Pons (tissue), 1 donor: ENCODE measurements around the gene SLAIN2.
A peak's percentile ranks its signal among the peaks of the same experiment; 100 is the strongest.
"Not testable (repeated sequence)": the region's sequence is repeated elsewhere in the genome, so short reads cannot be mapped to it uniquely, and the experiment has no call there.

ENCODE experiments used
- DNase-seq: peaks from one replicate; pipeline ENCODE4 v3.0.0-alpha.2; 2016; ENCODE audit warnings: low spot score

The SLAIN2 gene

DNA sequence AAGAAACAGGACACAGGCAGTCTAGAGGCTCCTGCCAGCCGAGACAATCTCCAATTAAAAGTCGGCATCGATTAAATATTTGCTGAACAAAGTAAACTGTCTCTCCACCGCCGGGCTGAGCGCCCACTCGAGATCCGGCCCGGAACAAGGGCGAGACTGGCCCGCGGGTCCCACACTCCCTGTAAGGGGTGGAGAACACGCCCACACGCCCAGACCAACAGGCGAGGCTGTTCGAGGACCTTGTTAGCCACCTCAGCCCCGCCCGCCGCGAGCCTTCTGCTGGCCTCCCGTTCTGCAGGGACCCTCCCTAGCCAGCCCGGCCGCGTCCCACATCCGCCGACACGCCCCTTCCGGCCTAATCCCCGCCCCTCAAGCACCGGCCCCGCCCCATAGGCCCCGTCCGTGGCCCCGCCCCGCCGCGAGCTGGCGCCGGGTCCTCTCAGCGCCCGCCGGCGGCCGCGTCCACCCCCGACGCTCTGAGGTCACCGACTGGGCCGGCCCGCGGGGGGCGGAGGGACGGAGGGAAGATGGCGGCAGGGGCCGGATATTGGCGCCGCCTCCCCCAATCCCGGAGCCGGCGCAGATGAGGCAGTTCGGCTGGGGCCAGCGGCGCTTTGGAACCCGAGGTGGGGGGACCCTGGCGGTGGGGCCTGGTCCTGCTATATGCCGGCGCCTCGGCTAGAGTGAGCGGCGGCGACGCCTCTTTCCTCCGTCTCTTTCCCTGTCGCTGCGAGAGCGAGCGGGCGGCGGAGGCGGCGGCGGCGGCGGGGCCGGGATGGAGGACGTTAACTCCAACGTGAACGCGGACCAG is at the start of gene SLAIN2:
Gene SLAIN2, plus strand, starts transcription at position 565 of the 811 bp plus-strand sequence. Its CDS starts 211 bp downstream, at position 776.
- DNase-seq = peak; percentile 93

DNA sequence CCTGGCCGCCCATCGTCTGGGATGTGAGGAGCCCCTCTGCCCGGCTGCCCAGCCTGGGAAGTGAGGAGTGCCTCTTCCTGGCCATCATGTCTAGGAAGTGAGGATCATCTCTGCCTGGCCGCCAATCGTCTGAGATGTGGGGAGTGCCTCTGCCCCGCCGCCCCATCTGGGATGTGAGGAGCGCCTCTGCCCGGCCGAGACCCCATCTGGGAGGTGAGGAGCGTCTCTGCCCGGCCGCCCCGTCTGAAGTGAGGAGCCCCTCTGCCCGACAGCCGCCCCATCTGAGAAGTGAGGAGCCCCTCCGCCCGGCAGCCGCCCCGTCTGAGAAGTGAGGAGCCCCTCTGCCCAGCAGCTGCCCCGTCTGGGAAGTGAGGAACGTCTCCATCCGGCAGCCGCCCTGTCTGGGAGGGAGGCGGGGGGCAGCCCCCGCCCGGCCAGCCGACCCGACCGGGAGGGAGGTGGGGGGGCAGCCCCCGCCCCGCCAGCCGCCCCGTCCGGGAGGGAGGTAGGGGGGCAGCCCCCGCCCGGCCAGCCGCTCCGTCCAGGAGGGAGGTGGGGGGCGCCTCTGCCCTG is 49.0 kb upstream of the SLAIN2 start:
- DNase-seq = not testable (repeated sequence)

DNA sequence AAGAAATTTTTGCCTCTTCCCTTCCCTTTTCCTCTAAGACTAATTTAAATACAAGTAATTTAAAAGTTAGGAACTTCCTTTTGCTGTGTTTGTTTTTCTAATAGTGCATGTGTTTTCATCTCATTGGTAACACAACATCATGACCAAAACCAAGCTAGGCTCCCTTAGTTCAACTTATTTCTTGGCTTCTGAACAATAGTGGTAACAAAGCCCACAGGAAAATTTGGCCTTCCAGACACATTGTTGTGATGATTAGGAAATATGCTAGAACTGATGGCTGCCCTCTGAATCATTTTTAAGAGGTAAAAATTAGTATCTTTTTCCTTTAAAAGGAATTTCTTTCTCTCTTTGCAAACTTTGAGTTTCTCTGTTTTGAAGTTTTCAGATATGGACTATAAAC is 46.2 kb upstream of the SLAIN2 start:
- DNase-seq = no peak

DNA sequence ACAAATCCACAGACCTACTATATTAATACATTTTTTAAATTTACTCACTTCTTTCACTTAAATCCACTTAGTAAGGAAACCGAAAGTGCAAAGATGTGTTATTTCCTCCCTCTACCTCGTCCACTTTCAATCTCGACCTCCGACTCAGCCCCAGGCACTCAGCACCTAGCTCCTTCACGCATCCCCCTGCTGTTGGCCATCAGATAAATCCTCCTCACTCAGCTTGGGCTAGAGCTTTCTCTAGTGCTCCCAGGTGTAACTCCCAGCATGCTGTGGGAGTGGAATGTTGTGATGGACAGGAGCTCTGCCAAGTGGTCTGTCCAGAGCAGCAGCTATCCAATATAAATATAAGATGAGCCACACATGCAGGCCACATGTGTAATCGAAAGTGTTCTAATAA is 45.0 kb upstream of the SLAIN2 start:
- DNase-seq = no peak

DNA sequence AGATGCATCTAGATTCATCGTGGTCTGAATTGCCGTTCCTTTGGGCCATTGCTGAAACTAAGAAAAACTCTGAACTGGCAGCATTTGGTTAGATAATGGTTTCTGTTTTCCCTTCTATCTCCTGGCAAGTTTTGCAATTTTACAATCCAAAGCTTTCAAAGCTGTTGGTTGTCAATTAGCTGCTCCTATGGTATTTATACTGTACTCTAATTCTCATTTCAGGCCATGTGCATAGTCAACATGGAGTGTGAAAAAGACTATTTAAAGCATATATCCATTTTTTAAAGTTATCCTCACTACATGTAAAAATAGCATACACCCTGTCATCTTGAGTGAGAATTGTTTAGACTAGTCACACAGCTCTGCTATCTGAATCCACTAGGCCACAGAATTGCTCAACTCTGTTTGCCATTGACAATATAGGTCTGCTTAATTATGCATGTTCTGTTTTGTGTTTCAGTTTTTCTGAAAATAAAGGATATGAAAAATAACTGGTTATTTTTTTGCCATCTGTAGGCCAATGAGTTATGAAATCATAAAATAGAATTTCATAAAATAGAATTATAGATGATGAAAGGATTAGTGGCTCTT is 44.0 kb upstream of the SLAIN2 start:
- DNase-seq = no peak

DNA sequence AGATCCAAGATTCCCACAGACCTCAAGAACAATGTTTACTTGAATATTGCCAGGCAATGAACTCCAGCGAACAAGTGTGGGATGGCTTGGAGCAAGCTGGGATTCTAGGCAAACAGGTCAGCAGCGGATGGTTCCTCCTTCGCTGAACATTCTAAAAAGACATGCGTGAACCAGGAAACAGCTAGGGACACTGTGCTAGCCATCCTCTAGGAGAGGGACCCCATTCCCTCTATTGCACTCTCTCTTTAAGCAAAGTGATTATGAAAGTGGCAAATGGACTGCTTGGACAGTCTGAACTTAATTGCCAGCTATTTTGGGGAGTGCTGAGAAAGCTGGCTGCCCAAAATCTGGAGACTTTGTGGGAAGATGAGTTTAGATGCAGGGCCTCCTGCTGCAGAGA is 41.8 kb upstream of the SLAIN2 start:
- DNase-seq = no peak

DNA sequence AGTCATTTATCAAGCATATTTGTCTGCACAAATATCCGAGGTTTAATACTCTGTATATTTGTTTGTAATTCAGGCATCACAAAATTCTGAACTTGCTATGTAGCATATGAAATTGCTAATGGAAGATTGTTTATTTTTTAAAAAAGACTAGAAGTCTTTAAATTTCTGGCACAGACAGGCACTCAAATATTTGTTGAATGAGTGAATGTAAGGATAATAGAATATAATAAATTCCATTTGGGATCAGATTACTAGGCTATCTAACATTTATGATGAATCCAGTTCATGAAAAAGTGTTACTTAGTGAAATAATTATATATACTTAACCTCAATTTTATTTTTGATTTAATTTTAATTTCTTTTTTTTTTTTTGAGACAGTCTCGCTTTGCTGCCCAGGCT is 41.3 kb upstream of the SLAIN2 start:
- no peak for DNase-seq

DNA sequence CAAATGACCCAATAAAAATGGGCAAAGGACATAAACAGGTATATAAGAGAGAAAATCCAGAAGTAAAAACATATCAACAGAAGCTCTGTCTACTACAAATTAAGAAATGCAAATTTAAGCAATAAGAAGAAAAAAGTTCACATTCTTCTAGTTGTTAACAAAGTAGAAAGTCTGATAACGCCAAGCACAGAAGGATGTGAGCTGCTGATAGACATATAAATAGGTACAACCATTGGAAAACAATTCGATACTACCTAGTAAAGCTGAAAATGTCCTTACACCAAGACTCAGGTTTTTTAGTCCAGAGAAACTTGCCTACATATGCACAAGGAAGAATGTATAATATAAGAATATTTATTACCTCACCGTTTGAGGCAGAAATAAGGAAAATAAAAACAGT is 35.8 kb upstream of the SLAIN2 start:
- DNase-seq = no peak

DNA sequence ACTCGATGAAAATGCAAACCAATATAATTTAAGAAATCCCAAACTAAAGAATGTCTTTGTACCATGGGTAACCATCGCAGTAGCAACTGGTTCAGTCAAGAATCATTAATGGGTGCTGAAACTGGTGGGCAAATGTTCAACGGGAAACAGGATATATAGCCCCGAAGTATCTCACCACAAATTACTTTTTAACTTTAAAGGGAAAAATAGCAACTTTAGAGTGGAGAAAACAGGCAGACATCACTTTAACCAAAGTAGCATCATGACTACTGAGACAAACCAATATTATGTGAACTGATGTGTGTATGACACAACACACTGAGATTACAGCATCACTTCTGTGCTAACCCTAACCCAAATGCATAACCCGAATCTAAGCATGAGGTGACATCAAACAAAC is 33.8 kb upstream of the SLAIN2 start:
- no peak for DNase-seq

DNA sequence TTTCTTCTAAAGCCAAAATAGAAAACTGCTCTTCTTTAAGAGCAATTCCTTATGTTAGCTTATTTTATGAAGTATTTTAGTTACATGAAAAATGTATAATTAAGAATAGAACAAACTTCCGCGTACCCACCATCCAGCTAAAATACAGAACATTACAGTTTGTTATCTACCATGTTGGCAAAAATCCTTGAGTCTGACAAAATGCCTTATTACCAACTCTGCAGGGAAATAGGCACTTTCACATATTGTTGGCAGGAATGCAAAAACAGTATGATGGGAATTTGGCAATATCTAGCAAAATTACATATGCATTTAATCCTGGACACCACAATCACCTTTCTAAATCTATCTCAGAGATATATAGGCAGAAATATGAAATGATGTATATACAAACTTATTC is 32.4 kb upstream of the SLAIN2 start:
- DNase-seq = no peak

DNA sequence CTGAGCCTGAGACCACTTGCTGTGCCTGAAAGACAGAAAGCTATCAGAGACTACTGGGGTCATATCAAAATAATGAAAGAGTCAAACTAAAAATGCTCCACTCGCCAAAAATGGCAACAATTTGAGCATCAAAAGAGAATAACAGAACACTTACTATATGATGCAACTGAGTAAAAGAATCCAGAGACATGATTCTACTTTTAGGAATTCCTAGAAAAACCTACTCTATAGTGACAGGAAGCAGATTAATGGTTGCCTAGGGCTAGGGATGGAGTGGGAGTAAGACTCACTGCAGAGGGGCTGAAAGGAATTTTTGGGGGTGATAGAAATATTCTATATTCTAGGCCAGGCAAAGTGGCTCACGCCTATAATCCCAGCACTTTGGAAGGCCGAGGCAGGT is 29.4 kb upstream of the SLAIN2 start:
- DNase-seq = no peak

DNA sequence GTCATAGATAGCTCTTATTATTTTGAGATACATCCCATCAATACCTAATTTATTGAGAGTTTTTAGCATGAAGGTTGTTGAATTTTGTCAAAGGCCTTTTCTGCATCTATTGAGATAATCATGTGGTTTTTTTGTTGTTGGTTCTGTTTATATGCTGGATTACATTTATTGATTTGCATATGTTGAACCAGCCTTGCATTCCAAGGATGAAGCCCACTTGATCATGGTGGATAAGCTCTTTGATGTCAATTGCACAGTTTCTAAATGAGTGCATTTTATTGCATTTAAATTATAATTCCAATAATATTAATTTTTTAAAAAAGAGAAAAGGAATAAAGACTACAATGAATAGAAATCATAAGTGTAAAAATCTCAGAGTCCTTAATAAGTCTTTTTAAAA is 26.6 kb upstream of the SLAIN2 start:
- not testable (repeated sequence) for DNase-seq

DNA sequence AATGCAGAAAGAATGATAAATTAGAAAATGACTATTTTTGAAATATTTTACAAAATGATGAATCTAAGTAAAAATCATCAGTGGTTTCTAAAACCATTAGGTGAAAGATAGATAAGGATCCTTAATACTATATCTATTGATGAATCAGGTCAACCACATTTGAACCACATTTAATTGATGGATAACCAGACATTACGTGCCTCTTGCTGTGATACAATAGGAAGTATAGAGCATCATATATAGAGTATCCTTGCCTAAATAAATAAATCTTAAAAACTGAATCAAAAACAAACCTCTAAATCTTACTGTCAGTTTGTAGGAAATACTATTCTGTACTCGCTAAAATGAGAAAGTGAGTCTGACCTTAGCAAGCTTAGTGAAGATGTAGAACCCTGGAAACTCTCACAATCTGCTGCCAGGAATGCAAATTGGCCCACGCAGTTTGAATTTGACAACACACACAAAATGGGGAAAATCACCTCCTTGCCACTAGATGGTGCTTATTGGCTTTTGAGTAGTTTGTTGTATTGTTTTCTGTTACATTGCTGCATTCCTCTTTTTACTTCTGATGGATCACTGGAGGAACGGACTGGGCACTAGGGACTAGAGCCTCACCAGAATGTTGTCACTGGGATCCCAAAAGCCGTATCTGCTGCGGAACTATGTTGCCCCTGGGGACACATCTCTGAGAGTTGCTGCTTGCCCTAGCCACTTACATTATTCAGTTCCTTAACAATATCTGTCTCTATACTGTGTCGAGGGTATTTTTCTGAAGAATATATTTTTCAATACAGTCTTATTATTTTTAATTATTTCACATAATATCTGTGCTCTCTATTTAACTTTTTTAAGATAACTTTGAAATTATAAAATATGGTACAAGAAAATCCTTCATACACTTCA is 25.4 kb upstream of the SLAIN2 start:
- peak; percentile 43 for DNase-seq

DNA sequence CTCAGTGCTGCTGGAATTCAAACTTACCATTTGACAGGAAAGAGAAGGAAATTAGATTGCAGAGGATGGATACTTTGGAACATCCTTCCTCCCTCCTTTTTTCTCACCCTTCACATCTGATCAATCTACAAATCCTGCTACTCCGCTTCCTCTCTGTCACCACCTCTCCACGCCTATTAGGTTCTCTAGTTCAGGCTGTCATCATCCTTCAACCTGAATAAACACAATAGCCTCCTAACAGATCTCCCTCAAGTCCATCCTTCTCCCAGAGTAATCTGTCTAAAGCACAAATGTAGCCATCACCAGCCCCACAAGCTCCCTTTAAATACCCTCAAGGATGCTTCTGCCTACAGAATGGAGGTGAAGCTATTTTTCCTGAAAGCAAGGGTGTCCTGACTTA is 20.0 kb upstream of the SLAIN2 start:
- no peak for DNase-seq

DNA sequence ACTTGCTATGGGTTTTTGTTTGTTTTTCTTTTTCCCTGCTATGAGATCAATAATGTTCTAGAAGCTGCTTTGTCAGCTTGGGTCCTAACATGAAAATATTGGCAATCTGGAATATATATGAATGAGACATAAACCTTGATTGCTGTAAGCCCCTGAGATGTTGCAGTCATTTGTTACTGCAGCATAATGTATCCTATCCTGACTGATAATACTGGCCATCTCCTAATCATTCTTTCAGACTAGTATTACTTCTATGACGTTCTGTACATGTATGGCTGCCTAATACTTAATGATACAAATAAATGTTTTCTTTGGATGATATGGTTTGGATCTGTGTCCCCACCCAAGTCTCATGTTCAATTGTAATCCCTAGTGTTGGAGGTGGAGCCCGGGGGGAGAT is 19.3 kb upstream of the SLAIN2 start:
- DNase-seq = no peak

DNA sequence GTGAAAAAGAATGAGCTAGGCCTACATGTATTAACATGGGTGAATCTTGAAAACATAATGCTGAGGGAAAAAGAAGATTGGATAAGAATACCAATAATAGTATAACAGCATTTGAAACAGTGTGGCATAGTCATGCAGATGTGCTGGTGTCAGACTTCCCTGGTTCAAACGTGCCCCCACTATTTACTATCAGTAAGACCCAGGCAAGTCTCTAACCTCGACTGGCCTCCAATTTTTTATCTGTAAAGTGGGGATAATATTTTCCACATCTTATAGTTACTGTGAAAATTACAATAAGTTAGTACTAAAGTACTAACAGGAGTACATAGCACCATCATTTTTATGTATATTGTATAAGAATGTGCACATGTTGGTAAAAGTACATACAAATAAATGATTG is 17.0 kb upstream of the SLAIN2 start:
- DNase-seq = no peak

DNA sequence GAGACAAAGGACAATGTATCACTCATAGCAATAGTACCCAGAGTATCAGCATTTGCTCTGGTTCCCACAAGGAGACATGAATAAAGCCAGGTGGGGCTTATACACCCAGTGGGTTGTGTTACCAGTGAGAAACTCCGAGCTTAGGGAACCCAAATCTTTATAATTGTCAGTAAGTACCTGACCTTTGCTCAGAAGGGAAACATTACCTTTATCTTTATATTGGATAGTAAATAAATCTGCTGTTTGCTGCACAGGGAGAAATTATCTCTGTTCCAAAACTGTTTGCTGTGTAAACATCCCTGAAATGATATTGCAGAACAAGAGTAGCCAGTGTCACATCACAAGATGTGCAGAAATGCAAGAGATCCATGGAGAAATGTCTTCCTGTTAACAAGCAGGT is 12.1 kb upstream of the SLAIN2 start:
- DNase-seq = no peak

DNA sequence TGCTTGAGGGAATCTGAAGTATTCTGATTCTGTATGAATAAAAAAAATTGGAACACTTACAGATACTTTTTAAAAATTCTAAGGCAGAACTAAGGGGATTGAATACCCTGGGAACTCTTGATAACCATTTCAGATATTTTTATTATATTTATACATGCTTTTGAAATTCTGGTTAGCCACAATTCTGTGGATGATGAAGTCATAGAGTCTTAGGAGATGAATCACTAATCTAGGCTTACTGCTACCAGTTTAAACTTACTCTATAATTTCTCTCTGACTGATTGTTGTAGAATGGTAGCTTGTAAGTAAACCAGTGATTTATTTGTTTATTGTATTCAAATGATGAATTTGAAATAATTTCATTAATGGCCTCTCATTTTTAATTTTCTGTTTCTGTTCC is 11.4 kb upstream of the SLAIN2 start:
- DNase-seq = no peak

DNA sequence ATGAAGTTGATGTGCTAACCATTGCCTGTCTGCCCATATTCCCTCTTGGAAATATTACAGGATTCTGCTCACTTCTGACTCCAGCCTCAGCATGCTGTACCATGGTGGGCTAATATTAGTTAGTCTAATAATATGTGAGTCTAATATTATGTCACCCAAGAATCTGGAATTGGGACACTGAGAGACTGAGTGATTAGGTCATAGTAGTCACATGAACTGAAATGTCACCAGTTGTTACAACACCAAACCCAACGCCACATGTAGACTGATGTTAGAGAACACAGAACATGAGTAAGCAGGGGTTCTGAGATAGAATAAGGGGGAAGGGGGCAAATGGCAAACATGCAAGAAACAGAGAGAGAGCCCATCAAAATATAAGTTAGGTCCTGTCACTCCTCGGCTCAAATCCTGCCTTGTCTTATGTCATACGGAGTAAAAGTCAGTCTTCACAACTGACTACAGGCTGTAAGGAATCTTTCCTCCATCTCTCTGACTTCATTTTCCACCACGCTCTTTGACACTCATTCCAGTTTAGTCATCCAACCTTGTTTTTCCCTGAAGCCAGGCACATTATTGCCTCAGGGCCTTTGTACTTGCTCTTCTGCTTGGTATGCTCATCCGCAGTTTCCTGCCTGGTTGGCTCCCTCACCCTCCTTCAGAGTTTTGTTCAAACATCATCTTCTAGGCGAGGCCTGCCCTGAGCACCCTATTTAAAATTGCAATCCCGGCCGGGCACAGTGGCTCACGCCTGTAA is 9.6 kb upstream of the SLAIN2 start:
- DNase-seq = no peak

DNA sequence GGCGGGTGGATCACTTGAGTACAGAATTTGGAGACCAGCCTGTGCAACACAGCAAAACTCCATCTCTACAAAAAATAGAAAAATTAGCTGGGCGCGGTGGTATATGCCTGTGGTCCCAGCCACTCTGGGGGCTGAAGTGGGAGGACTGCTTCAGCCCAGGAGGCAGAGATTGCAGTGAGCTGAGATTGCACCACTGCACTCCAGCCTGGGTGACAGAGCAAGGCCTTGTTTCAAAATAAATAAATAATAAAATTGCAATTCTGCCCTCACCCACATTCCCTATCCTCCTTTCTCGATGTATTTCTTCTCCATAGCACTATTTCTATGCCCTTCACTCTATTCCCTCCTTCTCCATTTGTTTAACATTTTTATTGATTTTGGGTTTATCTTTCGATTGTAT is 8.7 kb upstream of the SLAIN2 start:
- DNase-seq = no peak

DNA sequence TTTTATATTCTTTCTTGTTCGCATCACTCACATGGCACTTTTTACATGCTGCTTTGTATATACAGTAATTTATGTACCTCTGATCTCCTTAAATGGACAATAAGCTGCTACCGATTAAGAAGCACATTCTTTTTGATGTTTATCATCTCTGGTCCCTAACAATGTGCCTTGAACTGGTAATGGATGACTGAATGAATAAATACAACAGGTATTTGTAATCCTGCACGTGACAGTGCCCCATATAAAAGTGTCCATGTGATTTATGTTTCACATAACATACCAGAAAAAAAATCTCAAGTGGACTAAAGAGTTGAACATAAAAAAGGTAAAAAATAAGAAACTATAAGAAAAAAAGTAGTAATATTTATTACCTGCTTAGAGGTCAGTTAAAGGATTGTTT is 7.7 kb upstream of the SLAIN2 start:
- DNase-seq = no peak

DNA sequence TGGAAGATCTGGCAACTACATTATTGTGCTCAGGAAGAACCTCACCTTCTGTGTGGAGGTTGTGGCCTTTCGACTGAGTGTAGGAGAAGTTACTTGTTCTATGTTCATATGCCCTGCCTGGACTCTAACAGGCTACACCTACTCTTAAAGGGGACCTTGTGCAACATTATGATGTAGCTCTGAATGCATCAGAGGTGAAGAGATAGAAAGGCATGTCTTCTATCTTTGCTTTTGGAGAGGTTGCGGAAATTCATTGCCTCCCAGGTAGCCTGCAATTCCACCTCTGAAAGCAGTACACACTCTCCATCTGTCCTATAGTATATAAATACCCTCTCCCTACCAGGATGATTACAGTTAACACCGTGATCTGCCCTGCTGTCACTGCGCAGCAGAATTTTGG is 7.1 kb upstream of the SLAIN2 start:
- DNase-seq = no peak
